Ovary (tissue), 9 donors: ENCODE results near the gene SPOCK1. TPM values are rescaled to one million over a fixed set of nuclear protein-coding genes. Genes with fewer than 3 reads are reported as not detected.

ENCODE experiments used
- DNase-seq, 5 donors: peaks; one replicate each; pipeline ENCODE4 v3.0.0-alpha.2; 2019 to 2020
- H3K27ac ChIP-seq, 2 donors: fragments of 200-600 bp; one replicate each; pipeline versions ENCODE4 v1.5.1 to v1.8.0; 2019 to 2022
- H3K27me3 ChIP-seq: fragments of 200-600 bp; one replicate; pipeline ENCODE4 v1.8.0; 2022
- H3K36me3 ChIP-seq: fragments of 200-600 bp; sonication (generic); one replicate; pipeline ENCODE4 v1.5.1; 2019
- H3K4me1 ChIP-seq: one replicate; pipeline ENCODE4 v1.8.1; 2013; ENCODE audit warnings: mild to moderate bottlenecking, moderate library complexity; ENCODE audit not compliant: insufficient read depth
- H3K4me3 ChIP-seq: fragments of 200-600 bp; sonication (generic); one replicate; pipeline ENCODE4 v1.5.1; 2017
- H3K9me3 ChIP-seq, 2 donors: fragments of 200-600 bp in 1 of 2; sonication (generic) in 1 of 2; one replicate each; pipeline versions ENCODE4 v1.5.1 to v1.8.1; 2013 to 2019; ENCODE audit warnings: mild to moderate bottlenecking in 1 of 2, moderate library complexity in 1 of 2
- CTCF ChIP-seq, 3 donors: fragments of 450-650 bp in 2 of 3; fragments of 200-600 bp in 1 of 3; IDR thresholded peaks; one replicate each; pipeline versions ENCODE4 v1.5.1 to v1.8.0; 2016 to 2022; ENCODE audit warnings: antibody characterized with exemption in 3 of 3, mild to moderate bottlenecking in 1 of 3
- EP300 ChIP-seq: sonication (generic); formaldehyde crosslinking; IDR thresholded peaks from one replicate; pipeline ENCODE4 v1.6.1; 2017; ENCODE audit warnings: antibody characterized with exemption
- POLR2A ChIP-seq: fragments of 450-650 bp; IDR thresholded peaks from one replicate; pipeline ENCODE4 v1.6.1; 2017; ENCODE audit warnings: antibody characterized with exemption, mild to moderate bottlenecking, moderate library complexity
- WGBS, 3 donors: extraction: QIAGEN DNeasy Blood & Tissue Kit in 1 of 3; methylation state at CpG; one replicate each; pipeline versions ENCODE4 v1.1.5 to v1.1.7; 2013 to 2017; 5-methylcytosine and 5-hydroxymethylcytosine counted together
- intact Hi-C, 4 donors: fragments of 100-400 bp; cut with DNase I; formaldehyde crosslinking; loops; one replicate each; pipeline versions ENCODE4 v1.11.0 to v1.15.1; 2022 to 2023
- polyA plus RNA-seq, 2 donors: library from polyadenylated mRNA; stranded (reverse); fragments of 200-250 nt in 1 of 2; fragments of 350-450 nt in 1 of 2; fragmentation: Illumina TruSeq in 1 of 2; extraction: RNeasy Lipid Tissue Mini Kit (QIAGEN cat#74804) in 1 of 2; gene quantifications; one replicate each; pipeline ENCODE4 v1.2.3, GENCODE V29; 2013 to 2014
- total RNA-seq, 7 donors: library from RNA; depleted of rRNA in 2 of 7; stranded (reverse); fragments of >200 nt in 2 of 7; fragmentation: NEBNext Ultra II Directional in 3 of 7; extraction: Animal tissue kit (Norgen Biotek cat#: 25700) in 3 of 7; gene quantifications; one replicate each; pipeline versions ENCODE4 v1.1.0 to v1.2.4, GENCODE V29; 2016 to 2023
- donor health status: DM: no; HTN: no; CAD: no; lungs with moderate emphysema.
- donor health status: DM: no; HTN: no; CAD: no.
- donor health status: Bipolar disorder and iron deficiency.
- donor health status: DM: yes; HTN: yes; CAD: no.
- donor health status: DM: no; HTN: no; CAD: no.
- donor health status: DM: yes; HTN: yes; CAD: no.

SPOCK1 gene
- total and polyA plus RNA-seq, 9 donors, result 1.3 to 42.6 (median 10.8) TPM

- no peak for DNase-seq
- WGBS, 3 donors, result 60 to 68% (median 66%) methylated on average over 8 of the region's 8 CpGs
Observed at GRCh38 chr5:137032929-137033328, 466.2 kb downstream of the SPOCK1 start.

GRCh38 chr5:137027758-137028157 is 471.4 kb downstream of the SPOCK1 start:
- H3K27me3 ChIP-seq, result no peaks in the 10 kb centered on the region
- DNase-seq, result no peak
- no peak overlapping the region for H3K4me3 ChIP-seq
- H3K4me1 ChIP-seq, result no peaks in the 10 kb centered on the region
- H3K9me3 ChIP-seq, result no peaks in the 10 kb centered on the region
- H3K27ac ChIP-seq, result no peak overlapping the region
- no peaks in the 10 kb centered on the region for H3K36me3 ChIP-seq
- TF ChIP-seq POLR2A (no peak), CTCF (IDR thresholded peaks at IDR 0.05) (no peak), EP300 (no peak)
- 41 to 71% (median 45%) methylated on average over 1 of the region's 1 CpG for WGBS, 3 donors
- intact Hi-C loops, result no loop called here

More at GRCh38 chr5:137032929-137033328, 466.2 kb downstream of the SPOCK1 start:
- intact Hi-C loops, result no loop called here
- no peak for TF ChIP-seq EP300
- TF ChIP-seq POLR2A, result no peak
- TF ChIP-seq CTCF (IDR thresholded peaks at IDR 0.05), result no peak
- Histone ChIP-seq H3K36me3 (no peaks in the 10 kb centered on the region), H3K27ac (no peak overlapping the region), H3K4me3 (no peak overlapping the region), H3K4me1 (no peaks in the 10 kb centered on the region), H3K27me3 (no peaks in the 10 kb centered on the region), H3K9me3 (no peaks in the 10 kb centered on the region)

GRCh38 chr5:137026296-137026695 is 472.8 kb downstream of the SPOCK1 start:
- Histone ChIP-seq H3K4me3 (no peak overlapping the region), H3K4me1 (no peaks in the 10 kb centered on the region), H3K27me3 (no peaks in the 10 kb centered on the region), H3K36me3 (no peaks in the 10 kb centered on the region), H3K27ac (no peak overlapping the region), H3K9me3 (no peaks in the 10 kb centered on the region)
- intact Hi-C loops, result no loop called here
- TF ChIP-seq EP300, result no peak
- no peak for TF ChIP-seq POLR2A
- no peak for TF ChIP-seq CTCF (IDR thresholded peaks at IDR 0.05)
- DNase-seq, result no peak
- WGBS, 3 donors, result 74 to 83% (median 76%) methylated on average over 2 of the region's 2 CpGs

GRCh38 chr5:137024044-137024443 is 475.1 kb downstream of the SPOCK1 start:
- H3K27me3 ChIP-seq, result no peaks in the 10 kb centered on the region
- no peaks in the 10 kb centered on the region for H3K4me1 ChIP-seq
- no peak for DNase-seq
- no peak for TF ChIP-seq CTCF (IDR thresholded peaks at IDR 0.05)
- no peak for TF ChIP-seq EP300
- no peak for TF ChIP-seq POLR2A
- intact Hi-C loops, result no loop called here
- no peak overlapping the region for H3K27ac ChIP-seq
- H3K4me3 ChIP-seq, result no peak overlapping the region
- no peaks in the 10 kb centered on the region for H3K36me3 ChIP-seq
- 39 to 57% (median 55%) methylated on average over 4 of the region's 4 CpGs for WGBS, 3 donors
- no peaks in the 10 kb centered on the region for H3K9me3 ChIP-seq
